Measurements from ENCODE around the gene BTNL3.

Gene BTNL3

GRCh38 chr5:181050016-181050415 is 61.4 kb downstream of the BTNL3 start:
- DNase-seq: no peak

- no peak for DNase-seq
Measured at GRCh38 chr5:181051841-181052671, 63.4 kb downstream of the BTNL3 start.

- DNase-seq: no peak
Measured at GRCh38 chr5:181052672-181053487, 64.2 kb downstream of the BTNL3 start.

- DNase-seq: no peak
Measured at GRCh38 chr5:181053488-181054121, 65.0 kb downstream of the BTNL3 start.

- DNase-seq: no peak
Measured at GRCh38 chr5:181054138-181054537, 65.5 kb downstream of the BTNL3 start.

- DNase-seq: no peak
Measured at GRCh38 chr5:181054871-181055459, 66.3 kb downstream of the BTNL3 start.
